Measurements from ENCODE around the gene ERICH6B. TPM values are rescaled to one million over a fixed set of nuclear protein-coding genes. Genes with fewer than 3 reads are reported as not detected.

The ERICH6B gene
- total RNA-seq, 4 donors from 2014 or later: not detected

DNA sequence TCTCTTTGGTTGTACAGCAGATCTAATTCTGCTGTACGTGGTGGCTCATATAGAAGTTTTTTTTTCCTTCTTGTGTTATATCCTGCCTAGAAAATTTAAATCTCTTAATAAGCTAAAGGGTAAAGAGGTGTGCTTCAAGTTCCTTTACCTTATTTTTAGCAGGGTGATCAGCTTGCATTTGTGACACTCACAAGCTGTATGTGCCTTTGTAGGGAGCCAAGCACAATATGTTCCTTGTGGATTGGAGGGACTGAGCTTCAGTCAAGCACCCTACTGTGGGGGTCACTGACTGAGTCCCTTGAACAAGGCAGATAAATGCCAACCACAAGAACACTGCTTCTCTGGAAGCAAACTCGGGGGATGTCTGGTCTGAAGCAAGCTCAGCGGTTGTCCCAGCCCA, 12.6 kb upstream of the ERICH6B start:
- TF ChIP-seq, protein P1, sequence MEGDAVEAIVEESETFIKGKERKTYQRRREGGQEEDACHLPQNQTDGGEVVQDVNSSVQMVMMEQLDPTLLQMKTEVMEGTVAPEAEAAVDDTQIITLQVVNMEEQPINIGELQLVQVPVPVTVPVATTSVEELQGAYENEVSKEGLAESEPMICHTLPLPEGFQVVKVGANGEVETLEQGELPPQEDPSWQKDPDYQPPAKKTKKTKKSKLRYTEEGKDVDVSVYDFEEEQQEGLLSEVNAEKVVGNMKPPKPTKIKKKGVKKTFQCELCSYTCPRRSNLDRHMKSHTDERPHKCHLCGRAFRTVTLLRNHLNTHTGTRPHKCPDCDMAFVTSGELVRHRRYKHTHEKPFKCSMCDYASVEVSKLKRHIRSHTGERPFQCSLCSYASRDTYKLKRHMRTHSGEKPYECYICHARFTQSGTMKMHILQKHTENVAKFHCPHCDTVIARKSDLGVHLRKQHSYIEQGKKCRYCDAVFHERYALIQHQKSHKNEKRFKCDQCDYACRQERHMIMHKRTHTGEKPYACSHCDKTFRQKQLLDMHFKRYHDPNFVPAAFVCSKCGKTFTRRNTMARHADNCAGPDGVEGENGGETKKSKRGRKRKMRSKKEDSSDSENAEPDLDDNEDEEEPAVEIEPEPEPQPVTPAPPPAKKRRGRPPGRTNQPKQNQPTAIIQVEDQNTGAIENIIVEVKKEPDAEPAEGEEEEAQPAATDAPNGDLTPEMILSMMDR (IDR thresholded peaks at IDR 0.05; ENCODE audit: low read depth): no peak

DNA sequence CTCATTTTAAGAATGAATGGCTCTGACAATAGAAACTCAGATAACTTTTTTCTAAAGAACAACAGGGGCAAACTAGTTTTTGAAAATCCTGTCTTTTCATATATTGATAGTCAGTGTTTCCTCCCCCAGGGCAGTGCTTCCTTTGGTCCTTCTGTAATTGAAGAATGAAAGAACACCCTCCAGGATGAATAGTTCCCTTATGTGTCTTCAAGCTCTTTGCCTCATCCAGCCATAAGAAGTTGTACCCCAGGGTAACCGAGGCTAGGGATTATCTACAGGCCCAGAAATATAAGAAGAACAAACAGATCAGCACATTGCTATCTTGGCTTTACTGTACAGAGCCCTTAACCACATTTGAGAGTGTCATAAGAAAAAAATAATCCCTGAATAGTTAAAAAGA, 12.1 kb upstream of the ERICH6B start:
- TF ChIP-seq, protein P1 (IDR thresholded peaks at IDR 0.05; ENCODE audit: low read depth): no peak

DNA sequence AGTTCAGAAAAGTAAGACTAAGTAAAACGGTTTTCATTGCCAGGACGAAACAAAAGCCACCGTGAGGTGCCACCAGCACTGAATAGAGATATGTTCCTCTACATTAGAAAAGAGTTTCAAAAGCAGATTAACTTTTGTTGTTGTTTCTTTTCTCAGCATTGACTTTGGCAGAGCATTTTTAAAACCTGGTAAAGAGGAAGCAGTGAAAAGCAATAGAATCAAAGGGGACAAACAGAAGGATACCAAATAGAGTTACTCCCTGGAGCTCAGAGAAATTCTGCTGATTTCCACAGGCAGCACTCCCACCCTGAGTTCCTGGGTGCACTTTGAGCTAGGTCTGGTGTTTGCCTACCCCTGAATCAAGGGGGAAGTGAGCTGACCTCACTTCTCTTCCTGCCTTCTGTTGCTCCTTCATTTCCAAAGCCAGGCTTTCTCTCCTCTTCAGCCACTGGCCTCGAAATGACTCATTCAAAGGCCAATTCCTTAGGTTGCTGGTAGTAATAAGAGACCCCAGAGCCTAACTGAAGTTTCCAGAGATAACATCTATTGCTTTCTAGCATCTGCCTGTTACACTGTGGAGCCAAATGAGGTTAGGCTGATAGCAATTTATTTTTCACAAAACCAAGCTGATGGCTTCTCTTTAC, 11.3 kb upstream of the ERICH6B start:
- TF ChIP-seq, protein P1 (IDR thresholded peaks at IDR 0.05; ENCODE audit: low read depth): no peak

DNA sequence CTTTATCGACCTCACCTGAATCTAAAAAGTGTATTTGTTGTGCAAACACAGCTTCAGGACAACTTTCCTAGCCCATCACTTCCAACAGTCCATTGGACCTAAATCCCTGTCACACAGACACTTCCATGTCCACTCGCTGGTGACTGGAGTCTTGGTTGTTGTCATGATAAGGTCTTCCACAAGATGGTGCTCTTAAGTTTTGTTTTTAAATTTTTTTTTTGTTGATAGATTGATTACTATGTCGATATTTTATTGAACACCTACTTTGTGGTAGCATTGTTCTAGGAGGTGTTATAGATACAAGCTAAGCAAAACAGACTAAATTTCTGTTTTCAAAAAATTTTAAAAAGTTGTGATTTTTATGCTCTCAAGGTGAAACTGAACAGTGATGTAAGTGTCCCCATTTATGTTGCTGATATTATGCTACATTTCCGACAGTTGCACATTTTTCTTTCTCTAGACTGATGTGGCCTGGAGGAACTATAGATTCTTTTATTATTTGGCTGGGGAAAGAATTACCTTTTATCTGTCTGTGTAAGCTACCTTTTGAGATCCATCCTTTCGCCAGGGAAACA, 8.1 kb upstream of the ERICH6B start:
- TF ChIP-seq, protein P1 (IDR thresholded peaks at IDR 0.05; ENCODE audit: low read depth): no peak

DNA sequence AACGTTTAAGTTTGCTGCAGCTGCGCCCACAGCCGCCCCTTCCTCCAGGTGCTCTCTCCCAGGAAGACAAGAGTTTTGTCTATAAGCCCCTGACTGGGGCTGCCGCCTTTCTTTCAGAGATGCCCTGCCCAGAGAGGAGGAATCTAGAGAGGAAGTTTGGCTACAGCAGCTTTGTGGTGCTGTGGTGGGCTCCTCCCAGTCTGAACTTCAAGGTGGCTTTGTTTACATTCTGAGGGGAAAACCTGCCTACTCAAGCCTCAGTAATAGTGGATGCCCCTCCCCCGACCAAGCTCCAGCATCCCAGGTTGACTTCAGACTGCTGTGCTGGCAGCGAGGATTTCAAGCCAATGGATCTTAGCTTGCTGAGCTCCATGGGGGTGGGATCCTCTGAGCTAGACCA, 6.4 kb upstream of the ERICH6B start:
- TF ChIP-seq, protein P1 (IDR thresholded peaks at IDR 0.05; ENCODE audit: low read depth): no peak

DNA sequence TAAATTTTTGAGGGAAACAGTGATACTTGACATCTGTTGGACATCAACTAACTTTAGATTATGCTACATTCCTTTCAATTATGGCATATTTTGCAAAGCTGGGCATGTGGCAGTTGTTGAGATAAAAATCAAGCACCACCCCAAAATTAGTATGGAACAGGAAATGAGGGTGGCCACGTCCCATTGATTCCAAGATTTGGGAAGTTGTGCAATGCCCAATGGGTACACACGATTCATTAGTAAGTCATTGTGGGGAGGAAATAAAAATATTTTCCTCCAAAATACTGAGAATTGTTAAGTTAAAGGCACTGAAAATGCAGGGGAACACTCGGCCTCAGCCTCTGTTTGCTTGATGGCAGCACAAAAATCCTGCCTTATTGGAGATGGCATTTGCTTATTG, 7.6 kb downstream of the ERICH6B start:
- TF ChIP-seq, protein P1 (IDR thresholded peaks at IDR 0.05; ENCODE audit: low read depth): no peak

DNA sequence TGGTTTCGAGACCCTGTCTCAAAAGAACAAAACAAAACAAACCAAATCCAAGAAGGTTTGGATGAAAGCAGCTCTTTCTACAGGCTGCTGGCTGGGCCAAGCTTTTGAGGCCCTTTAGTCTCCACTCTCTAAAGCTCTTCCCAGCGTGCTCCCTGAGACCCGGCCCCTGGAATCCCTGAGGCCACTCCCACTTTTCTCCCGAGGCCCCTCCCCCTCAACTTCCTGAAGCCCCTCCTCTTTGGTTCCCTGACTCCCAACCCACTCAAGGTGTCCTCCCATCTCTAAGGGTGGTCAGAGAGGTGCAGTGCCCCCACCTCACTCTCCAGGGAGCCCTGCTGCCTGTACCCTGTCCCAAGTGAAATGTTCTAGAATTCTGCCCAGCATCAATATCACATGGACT, 10.6 kb downstream of the ERICH6B start:
- TF ChIP-seq, protein P1 (IDR thresholded peaks at IDR 0.05; ENCODE audit: low read depth): no peak

Measured in subcutaneous adipose tissue (tissue), 4 donors.